Urinary bladder (tissue), 4 donors: ENCODE measurements around the gene MIEF2. TPM values are rescaled to one million over a fixed set of nuclear protein-coding genes. Genes with fewer than 3 reads are reported as not detected.

Source experiments
- DNase-seq: peaks from one replicate; pipeline ENCODE4 v3.0.0-alpha.2; 2015; ENCODE audit errors: extremely low spot score
- H3K27ac ChIP-seq: one replicate; pipeline ENCODE4 v1.5.1; 2013; ENCODE audit warnings: low read depth, mild to moderate bottlenecking, moderate library complexity
- H3K36me3 ChIP-seq: one replicate; pipeline ENCODE4 v1.6.1; 2013; ENCODE audit warnings: mild to moderate bottlenecking, moderate library complexity; ENCODE audit not compliant: insufficient read depth
- H3K4me1 ChIP-seq: one replicate; pipeline ENCODE4 v1.6.1; 2013; ENCODE audit warnings: mild to moderate bottlenecking, moderate library complexity; ENCODE audit not compliant: insufficient read depth
- H3K4me3 ChIP-seq: one replicate; pipeline ENCODE4 v1.5.1; 2013; ENCODE audit warnings: low read depth, low read length
- WGBS: extraction: QIAGEN DNeasy Blood & Tissue Kit; methylation state at CpG from one replicate; pipeline ENCODE4 v1.1.7; 2013; 5-methylcytosine and 5-hydroxymethylcytosine counted together
- polyA plus RNA-seq: library from polyadenylated mRNA; stranded (reverse); fragments of 200-250 nt; gene quantifications from one replicate; pipeline ENCODE4 v1.2.3, GENCODE V29; 2013
- total RNA-seq: library from RNA; depleted of rRNA; stranded (reverse); fragments of >200 nt; gene quantifications from one replicate; pipeline ENCODE4 v1.2.3, GENCODE V29; 2014
- donor health status: healthy with polysubstance abuse.
- donor health status: healthy.

MIEF2 gene
- total and polyA plus RNA-seq, 2 donors = 11.7 to 13.7 TPM

GRCh38 chr17:18228176-18228682, 32.2 kb upstream of the MIEF2 start:
- DNase-seq = no peak
- Histone ChIP-seq H3K4me3 (no peak overlapping the region), H3K4me1 (no peaks in the 10 kb centered on the region), H3K27ac (no peak overlapping the region), H3K36me3 (no peaks in the 10 kb centered on the region)
- WGBS = 86% methylated on average over 10 of the region's 10 CpGs

- Histone ChIP-seq H3K27ac (no peak overlapping the region), H3K36me3 (no peaks in the 10 kb centered on the region), H3K4me1 (no peaks in the 10 kb centered on the region), H3K4me3 (no peak overlapping the region)
- 81% methylated on average over 4 of the region's 4 CpGs for WGBS
- no peak for DNase-seq
Measured at GRCh38 chr17:18229254-18229653, 31.2 kb upstream of the MIEF2 start.

- no peak overlapping the region for H3K4me3 ChIP-seq
- 91% methylated on average over 7 of the region's 7 CpGs for WGBS
- no peak overlapping the region for H3K27ac ChIP-seq
- no peaks in the 10 kb centered on the region for H3K4me1 ChIP-seq
- DNase-seq = no peak
- H3K36me3 ChIP-seq = no peaks in the 10 kb centered on the region
Measured at GRCh38 chr17:18229771-18230170, 30.7 kb upstream of the MIEF2 start.

- no peak overlapping the region for H3K4me3 ChIP-seq
- no peak overlapping the region for H3K27ac ChIP-seq
- DNase-seq = no peak
- H3K36me3 ChIP-seq = no peaks in the 10 kb centered on the region
- 84% methylated on average over 14 of the region's 14 CpGs for WGBS
- no peaks in the 10 kb centered on the region for H3K4me1 ChIP-seq
Measured at GRCh38 chr17:18230288-18231141, 29.9 kb upstream of the MIEF2 start.

- no peak for DNase-seq
- no peak overlapping the region for H3K4me3 ChIP-seq
- no peaks in the 10 kb centered on the region for H3K36me3 ChIP-seq
- no peaks in the 10 kb centered on the region for H3K4me1 ChIP-seq
- H3K27ac ChIP-seq = no peak overlapping the region
- 51% methylated on average over 9 of the region's 9 CpGs for WGBS
Measured at GRCh38 chr17:18231164-18231563, 29.3 kb upstream of the MIEF2 start.

GRCh38 chr17:18233803-18234518, 26.5 kb upstream of the MIEF2 start:
- H3K36me3 ChIP-seq = no peaks in the 10 kb centered on the region
- no peak for DNase-seq
- 94% methylated on average over 22 of the region's 22 CpGs for WGBS
- no peak overlapping the region for H3K4me3 ChIP-seq
- no peak overlapping the region for H3K27ac ChIP-seq
- no peaks in the 10 kb centered on the region for H3K4me1 ChIP-seq

GRCh38 chr17:18234853-18235380, 25.5 kb upstream of the MIEF2 start:
- H3K4me3 ChIP-seq = no peak overlapping the region
- H3K4me1 ChIP-seq = no peaks in the 10 kb centered on the region
- no peak for DNase-seq
- H3K27ac ChIP-seq = no peak overlapping the region
- no peaks in the 10 kb centered on the region for H3K36me3 ChIP-seq
- WGBS = 95% methylated on average over 22 of the region's 22 CpGs

- no peak for DNase-seq
- peak overlapping the region; percentile 1 for H3K27ac ChIP-seq
- 76% methylated on average over 14 of the region's 14 CpGs for WGBS
- H3K4me1 ChIP-seq = no peaks in the 10 kb centered on the region
- no peak overlapping the region for H3K4me3 ChIP-seq
- no peaks in the 10 kb centered on the region for H3K36me3 ChIP-seq
Measured at GRCh38 chr17:18235743-18236256, 24.7 kb upstream of the MIEF2 start.

GRCh38 chr17:18236494-18236893, 24.0 kb upstream of the MIEF2 start:
- H3K4me1 ChIP-seq = no peaks in the 10 kb centered on the region
- peaks cover 3% of the 10 kb centered on the region for H3K36me3 ChIP-seq
- no peak for DNase-seq
- WGBS = 90% methylated on average over 18 of the region's 18 CpGs
- no peak overlapping the region for H3K4me3 ChIP-seq
- H3K27ac ChIP-seq = no peak overlapping the region

GRCh38 chr17:18237461-18237860, 23.0 kb upstream of the MIEF2 start:
- Histone ChIP-seq H3K4me3 (no peak overlapping the region), H3K27ac (no peak overlapping the region), H3K36me3 (peaks cover 3% of the 10 kb centered on the region), H3K4me1 (no peaks in the 10 kb centered on the region)
- no peak for DNase-seq
- 94% methylated on average over 20 of the region's 20 CpGs for WGBS

GRCh38 chr17:18238299-18238698, 22.2 kb upstream of the MIEF2 start:
- DNase-seq = no peak
- 93% methylated on average over 18 of the region's 18 CpGs for WGBS
- H3K4me3 ChIP-seq = no peak overlapping the region
- peaks cover 3% of the 10 kb centered on the region for H3K36me3 ChIP-seq
- no peak overlapping the region for H3K27ac ChIP-seq
- H3K4me1 ChIP-seq = no peaks in the 10 kb centered on the region

- H3K4me1 ChIP-seq = no peaks in the 10 kb centered on the region
- H3K4me3 ChIP-seq = no peak overlapping the region
- peaks cover 6% of the 10 kb centered on the region for H3K36me3 ChIP-seq
- WGBS = 91% methylated on average over 19 of the region's 19 CpGs
- no peak for DNase-seq
- H3K27ac ChIP-seq = no peak overlapping the region
Measured at GRCh38 chr17:18240449-18240848, 20.0 kb upstream of the MIEF2 start.

- H3K4me3 ChIP-seq = no peak overlapping the region
- H3K4me1 ChIP-seq = no peaks in the 10 kb centered on the region
- 86% methylated on average over 28 of the region's 28 CpGs for WGBS
- no peak for DNase-seq
- H3K27ac ChIP-seq = no peak overlapping the region
- peaks cover 6% of the 10 kb centered on the region for H3K36me3 ChIP-seq
Measured at GRCh38 chr17:18241229-18241871, 19.1 kb upstream of the MIEF2 start.
